ENCODE results near the gene COX18.

Gene COX18

DNA sequence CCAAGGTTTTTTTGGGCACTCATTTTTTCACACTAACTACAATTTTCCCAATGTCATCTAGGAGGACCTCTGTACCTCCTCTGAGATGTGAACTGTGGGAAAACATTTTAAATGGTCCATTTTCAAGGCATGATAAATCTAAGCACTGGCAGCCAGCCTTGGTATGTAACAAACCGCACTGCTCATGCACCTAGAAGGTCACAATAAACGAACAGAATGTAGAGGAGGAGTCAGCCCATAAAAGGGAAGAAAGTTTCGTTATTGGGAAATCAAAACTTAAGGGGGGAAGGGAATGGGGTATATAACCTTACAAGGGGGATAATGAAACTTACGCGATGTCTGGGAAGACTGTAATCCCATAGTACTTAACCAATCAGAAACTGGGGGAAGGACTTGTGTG, 16.4 kb downstream of the COX18 start:
- DNase-seq, result no peak

- no peak for DNase-seq
Measured at GRCh38 chr4:73051625-73052024, 17.9 kb downstream of the COX18 start.

DNA sequence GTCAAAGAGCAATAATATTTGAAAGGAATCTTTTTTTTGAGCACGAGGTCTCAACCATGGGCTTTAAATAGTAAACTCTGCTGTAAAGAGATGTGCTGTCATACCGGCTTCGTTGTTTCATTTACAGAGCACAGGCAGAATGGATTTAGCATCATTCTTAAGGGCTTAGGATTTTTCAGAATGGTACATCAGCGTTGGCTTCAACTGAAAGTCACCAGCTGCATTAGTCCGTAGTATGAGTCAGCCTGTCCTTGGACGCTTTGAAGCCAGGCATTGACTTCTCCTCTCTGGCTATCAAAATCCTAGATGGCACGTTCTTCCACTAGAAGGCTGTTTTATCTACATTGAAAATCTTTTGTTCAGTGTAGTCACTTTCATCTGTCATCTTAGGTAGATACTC, 23.6 kb downstream of the COX18 start:
- DNase-seq, result no peak

GRCh38 chr4:73037057-73037456, 32.5 kb downstream of the COX18 start:
- no peak for DNase-seq

- DNase-seq, result no peak
Measured at GRCh38 chr4:73036123-73036522, 33.4 kb downstream of the COX18 start.

DNA sequence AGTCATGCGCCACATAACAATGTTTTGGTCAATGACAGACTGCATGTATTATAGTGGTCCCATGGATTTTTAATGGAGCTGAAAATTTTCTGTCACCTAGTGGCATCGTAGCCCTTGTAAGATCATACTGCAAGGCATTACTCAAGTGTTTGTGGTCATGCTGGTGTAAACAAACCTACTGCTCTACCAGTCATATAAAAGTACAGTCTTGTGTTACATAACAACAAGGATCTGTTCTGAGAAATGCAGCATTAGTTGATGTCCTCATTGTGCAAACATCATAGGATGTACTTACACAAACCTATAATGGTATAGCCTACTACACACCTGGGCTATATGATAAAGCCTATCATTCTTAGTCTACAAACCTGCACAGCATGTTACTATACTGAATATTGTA, 34.6 kb downstream of the COX18 start:
- DNase-seq, result no peak

- DNase-seq, result no peak
Measured at GRCh38 chr4:73028621-73029020, 40.9 kb downstream of the COX18 start.

DNA sequence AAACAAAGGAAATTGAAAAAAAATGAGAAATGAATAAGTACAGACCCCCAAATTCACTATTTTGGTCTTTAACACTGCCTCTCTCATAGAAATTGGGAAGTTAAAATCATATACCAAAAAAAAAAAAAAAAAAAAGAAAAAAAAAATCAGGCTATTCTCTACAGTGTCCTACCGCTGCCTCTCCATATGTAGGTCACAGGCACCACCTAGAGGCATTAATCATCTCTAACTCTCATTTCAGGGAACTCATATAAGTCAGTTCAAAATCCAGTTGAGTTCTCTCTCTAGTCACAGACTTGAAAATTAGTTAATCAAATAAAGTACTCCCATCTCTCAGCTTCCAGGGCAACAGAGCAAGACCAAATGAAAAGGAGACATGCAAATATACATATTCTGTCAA, 47.9 kb downstream of the COX18 start:
- DNase-seq, result no peak

DNA sequence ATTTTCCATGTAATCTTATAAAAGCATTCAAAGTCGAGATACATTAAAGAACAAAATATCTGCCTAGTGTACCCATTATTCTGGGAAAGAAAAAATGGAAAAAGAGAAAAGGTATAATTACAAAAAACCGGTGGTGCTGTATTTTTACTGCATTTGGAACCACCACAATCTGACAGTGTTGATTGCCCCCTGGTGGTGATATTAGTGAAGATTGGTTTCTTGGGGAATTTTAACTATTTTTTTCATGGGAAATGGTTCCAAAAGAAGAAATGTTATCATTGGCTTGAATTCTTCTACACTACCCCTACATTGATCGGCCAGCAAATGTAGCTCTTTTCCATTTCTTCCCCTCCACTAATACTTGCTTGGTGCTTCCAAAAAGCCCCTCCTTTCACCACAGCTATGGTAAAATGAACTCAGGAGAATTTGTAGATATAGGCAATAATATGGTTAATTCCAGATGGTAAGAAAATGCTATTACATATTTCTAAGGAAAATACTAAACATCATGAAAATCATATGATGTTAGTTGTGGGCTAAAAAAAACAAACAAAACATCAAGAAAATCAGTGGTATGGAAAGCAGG, 50.0 kb downstream of the COX18 start:
- peak; percentile 6 for DNase-seq

DNA sequence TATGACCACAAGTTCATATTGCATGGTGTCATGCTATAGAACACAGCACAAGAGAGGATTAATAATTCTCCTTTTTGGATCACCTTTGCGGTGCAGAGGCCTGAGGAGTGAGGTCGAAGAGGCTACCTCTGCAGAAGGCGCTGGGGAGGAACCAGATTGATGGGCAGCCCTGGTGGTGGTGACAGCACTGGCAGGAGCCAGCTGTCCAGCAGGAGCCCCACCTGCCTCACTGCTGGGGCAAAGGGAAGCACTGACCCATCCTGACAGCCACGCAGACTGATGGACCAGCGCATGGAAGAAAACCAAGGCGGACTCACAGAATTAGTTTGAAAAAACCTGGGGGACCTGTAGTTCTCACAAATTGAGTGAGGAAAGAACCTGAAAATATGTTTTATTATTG, 50.9 kb downstream of the COX18 start:
- DNase-seq, result no peak

DNA sequence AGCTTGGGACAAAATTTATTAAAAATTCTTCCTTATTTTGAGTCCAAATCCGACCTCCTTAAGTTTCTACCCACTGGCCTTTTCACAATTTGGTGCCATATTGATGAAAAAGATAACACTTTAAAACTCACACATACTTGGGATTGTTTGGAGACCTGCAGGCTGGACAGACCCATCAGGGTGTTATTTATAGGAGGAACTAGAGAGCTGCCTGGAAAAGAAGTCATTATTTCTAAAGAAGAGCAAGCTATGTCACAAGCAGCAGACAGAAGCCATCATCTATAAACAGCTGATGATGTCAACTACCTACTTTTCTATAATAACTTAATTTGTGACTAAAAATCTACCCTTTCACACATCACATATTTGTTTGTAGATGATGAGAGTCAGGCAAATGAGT, 56.2 kb downstream of the COX18 start:
- no peak for DNase-seq

- DNase-seq, result no peak
Measured at GRCh38 chr4:73012673-73013072, 56.8 kb downstream of the COX18 start.

GRCh38 chr4:73011629-73011985, 57.9 kb downstream of the COX18 start:
- DNase-seq, result no peak

GRCh38 chr4:73010789-73011628, 58.5 kb downstream of the COX18 start:
- no peak for DNase-seq

- no peak for DNase-seq
Measured at GRCh38 chr4:73007526-73008100, 61.9 kb downstream of the COX18 start.

DNA sequence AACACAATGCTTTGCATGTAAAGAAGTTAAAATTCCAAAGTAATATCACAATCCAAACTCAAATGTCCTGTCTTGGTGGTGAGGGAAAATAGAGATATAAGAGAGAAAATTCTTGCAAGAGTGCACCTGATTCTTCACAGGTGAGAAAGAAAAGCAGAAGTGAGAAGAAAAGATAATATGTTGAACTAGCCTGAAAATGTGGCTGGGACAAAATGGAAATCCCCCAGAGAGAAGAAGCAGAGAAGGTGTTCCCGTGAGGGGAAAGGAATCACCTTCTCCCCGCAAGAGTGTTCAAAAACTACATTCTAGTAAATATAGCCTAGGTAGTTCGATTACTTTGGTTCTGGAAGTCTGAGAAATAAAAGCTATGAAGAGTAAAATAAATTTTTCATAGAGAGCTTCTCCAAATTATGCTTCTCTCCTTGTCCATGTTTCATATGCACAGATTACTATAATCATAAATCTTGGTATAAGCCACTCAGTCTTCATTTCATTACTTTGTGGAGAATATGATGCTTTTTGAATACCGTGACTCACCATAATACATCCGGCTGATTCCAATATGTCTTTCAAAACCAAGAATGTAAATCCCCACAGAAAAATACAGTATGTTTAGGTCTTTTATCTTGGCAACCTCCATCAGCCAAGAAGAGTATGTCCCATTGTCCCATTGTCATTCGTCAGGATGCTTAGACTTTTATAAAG, 63.1 kb downstream of the COX18 start:
- DNase-seq, result no peak

GRCh38 chr4:73005514-73005913, 64.0 kb downstream of the COX18 start:
- DNase-seq, result no peak

All from effector CD4-positive, alpha-beta T cell (primary cell).